H1 (cell line): ENCODE data around the gene OR13D1. TPM values are rescaled to one million over a fixed set of nuclear protein-coding genes. Genes with fewer than 3 reads are reported as not detected.

Source experiments
- CTCF ChIA-PET: fragments of 300-600 bp; sonication (Branson Sonifier 250); formaldehyde crosslinking; loops from one replicate; lab custom pipeline; 2021; ENCODE audit not compliant: partially characterized antibody; lab: Charles Lee
- POLR2A ChIA-PET: fragments of 300-600 bp; sonication (Branson Sonifier 250); formaldehyde crosslinking; loops from one replicate; lab custom pipeline; 2021; ENCODE audit warnings: inconsistent platforms; ENCODE audit not compliant: partially characterized antibody; lab: Charles Lee
- DNase-seq, 2 experiments: peaks; one replicate each; pipeline versions ENCODE4 v3.0.0 to v3.0.0-alpha.2; 2010 to 2022; ENCODE audit warnings: low spot score in 2 of 2, low read depth in 1 of 2, mixed read lengths in 1 of 2
- FAIRE-seq: peaks from 2 replicates; lab custom pipeline; 2011; peaks lifted over from hg19 to GRCh38; lab: Jason Lieb, UNC
- H2AFZ ChIP-seq: 2 replicates; pipeline ENCODE4 v1.8.1; 2012; ENCODE audit warnings: low read length, inconsistent platforms
- H2AK5ac ChIP-seq: 2 replicates; pipeline ENCODE4 v1.6.1; 2013; ENCODE audit warnings: low read depth, low read length
- H2BK120ac ChIP-seq: replicated peaks from 2 replicates; pipeline ENCODE3; 2013; ENCODE audit warnings: low read depth, low read length, inconsistent platforms
- H2BK12ac ChIP-seq: 2 replicates; pipeline ENCODE4 v1.6.1; 2013; ENCODE audit warnings: low read depth, low read length
- H2BK15ac ChIP-seq: 2 replicates; pipeline ENCODE4 v1.6.1; 2013; ENCODE audit warnings: low read length
- H2BK20ac ChIP-seq: 2 replicates; pipeline ENCODE4 v1.6.1; 2013; ENCODE audit warnings: low read length
- H2BK5ac ChIP-seq: 2 replicates; pipeline ENCODE4 v1.6.1; 2013; ENCODE audit warnings: low read depth, low read length
- H3K14ac ChIP-seq: 2 replicates; pipeline ENCODE4 v1.6.1; 2013; ENCODE audit warnings: inconsistent platforms; ENCODE audit not compliant: insufficient read length
- H3K18ac ChIP-seq: 2 replicates; pipeline ENCODE4 v1.6.1; 2013; ENCODE audit warnings: low read length; ENCODE audit errors: extremely low read depth
- H3K23ac ChIP-seq: 2 replicates; pipeline ENCODE4 v1.6.1; 2013; ENCODE audit warnings: inconsistent platforms; ENCODE audit not compliant: insufficient read length
- H3K23me2 ChIP-seq: 2 replicates; pipeline ENCODE4 v1.6.1; 2013; ENCODE audit warnings: low read depth, low read length
- H3K27ac ChIP-seq: 2 replicates; pipeline ENCODE4 v1.6.1; 2011; ENCODE audit warnings: low read depth, low read length, inconsistent platforms
- H3K27me3 ChIP-seq, 4 experiments: replicated peaks in 1 of 4; 1 replicate in 1 of 4; 2 replicates in 3 of 4; pipeline versions ENCODE4 v1.6.1 to v1.8.1; 2011 to 2013; ENCODE audit warnings: low read length in 3 of 4, mild to moderate bottlenecking in 3 of 4, inconsistent platforms in 2 of 4, mixed read lengths in 2 of 4, moderate library complexity in 1 of 4; ENCODE audit not compliant: control insufficient read depth in 3 of 4, insufficient read depth in 3 of 4; ENCODE audit errors: extremely low read depth in 1 of 4
- H3K36me3 ChIP-seq, 4 experiments: 2 replicates each; pipeline versions ENCODE4 v1.6.1 to v1.8.1; 2011 to 2013; ENCODE audit warnings: mild to moderate bottlenecking in 4 of 4, low read length in 3 of 4, moderate library complexity in 2 of 4, control low read depth in 1 of 4, inconsistent platforms in 1 of 4; ENCODE audit not compliant: insufficient read depth in 4 of 4, control insufficient read depth in 2 of 4
- H3K4ac ChIP-seq: replicated peaks from 2 replicates; pipeline ENCODE3; 2013; ENCODE audit warnings: low read length, low read depth, mixed read lengths, inconsistent platforms; ENCODE audit not compliant: insufficient read length
- H3K4me1 ChIP-seq, 4 experiments: replicated peaks in 1 of 4; 1 replicate in 1 of 4; 2 replicates in 3 of 4; pipeline versions ENCODE4 v1.6.1 to v1.8.1; 2011 to 2013; ENCODE audit warnings: low read length in 3 of 4, inconsistent platforms in 2 of 4, mixed read lengths in 1 of 4; ENCODE audit not compliant: insufficient read depth in 4 of 4, control insufficient read depth in 3 of 4
- H3K4me2 ChIP-seq, 2 experiments: 2 replicates each; pipeline versions ENCODE4 v1.6.1 to v1.8.1; 2011 to 2013; ENCODE audit warnings: low read depth in 2 of 2, low read length in 2 of 2, control low read depth in 1 of 2, inconsistent platforms in 1 of 2, mild to moderate bottlenecking in 1 of 2; ENCODE audit not compliant: insufficient read depth in 1 of 2
- H3K4me3 ChIP-seq, 4 experiments: fragments of 200-600, 300-600 bp in 1 of 4; sonication (generic), shearing (Covaris generic), sonication (Bioruptor Twin) in 1 of 4; 2 replicates each; pipeline versions ENCODE4 v1.5.1 to v1.8.1; 2011 to 2016; ENCODE audit warnings: low read length in 4 of 4, low read depth in 3 of 4, control low read depth in 2 of 4, inconsistent platforms in 2 of 4, mild to moderate bottlenecking in 2 of 4, mixed read lengths in 1 of 4, moderate library complexity in 1 of 4; ENCODE audit not compliant: insufficient read depth in 2 of 4; ENCODE audit errors: extremely low read depth in 1 of 4
- H3K56ac ChIP-seq: replicated peaks from 2 replicates; pipeline ENCODE3; 2013; ENCODE audit warnings: low read depth, mild to moderate bottlenecking, mixed read lengths, low read length, inconsistent platforms; ENCODE audit not compliant: insufficient read length
- H3K79me1 ChIP-seq: 2 replicates; pipeline ENCODE4 v1.6.1; 2013; ENCODE audit warnings: low read depth, low read length, control low read depth
- H3K79me2 ChIP-seq, 2 experiments: 2 replicates each; pipeline versions ENCODE4 v1.6.1 to v1.8.1; 2012 to 2013; ENCODE audit warnings: low read length in 2 of 2, mild to moderate bottlenecking in 2 of 2, inconsistent platforms in 1 of 2; ENCODE audit not compliant: insufficient read depth in 2 of 2, control insufficient read depth in 1 of 2
- H3K9ac ChIP-seq, 4 experiments: replicated peaks in 1 of 4; 1 replicate in 1 of 4; 2 replicates in 3 of 4; pipeline versions ENCODE4 v1.6.1 to v1.8.1; 2011 to 2013; ENCODE audit warnings: low read depth in 3 of 4, low read length in 3 of 4, control low read depth in 2 of 4, mild to moderate bottlenecking in 2 of 4, moderate library complexity in 2 of 4, inconsistent platforms in 1 of 4; ENCODE audit errors: extremely low read depth in 1 of 4
- H3K9me3 ChIP-seq, 2 experiments: 2 replicates each; pipeline versions ENCODE4 v1.6.1 to v1.8.1; 2012 to 2013; ENCODE audit warnings: mild to moderate bottlenecking in 2 of 2, moderate library complexity in 2 of 2, control low read depth in 1 of 2, inconsistent platforms in 1 of 2, low read depth in 1 of 2, low read length in 1 of 2, mixed read lengths in 1 of 2; ENCODE audit not compliant: insufficient read depth in 2 of 2
- H4K20me1 ChIP-seq, 2 experiments: replicated peaks in 1 of 2; 2 replicates each; pipeline versions ENCODE3 to v1.8.1; 2011 to 2013; ENCODE audit warnings: inconsistent platforms in 2 of 2, low read length in 2 of 2, mild to moderate bottlenecking in 1 of 2; ENCODE audit not compliant: insufficient read depth in 2 of 2, control insufficient read depth in 1 of 2
- H4K5ac ChIP-seq: 2 replicates; pipeline ENCODE4 v1.6.1; 2013; ENCODE audit warnings: low read length, low read depth, mixed read lengths, inconsistent platforms; ENCODE audit not compliant: insufficient read length
- H4K8ac ChIP-seq: 2 replicates; pipeline ENCODE4 v1.8.0; 2013; ENCODE audit warnings: mild to moderate bottlenecking, moderate library complexity, low read length, inconsistent platforms; ENCODE audit not compliant: insufficient read depth; ENCODE audit errors: extremely low read depth
- H4K91ac ChIP-seq: replicated peaks from 2 replicates; pipeline ENCODE3; 2013; ENCODE audit warnings: low read length, mixed read lengths, inconsistent platforms; ENCODE audit not compliant: insufficient read length
- BACH1 ChIP-seq: IDR thresholded peaks from 2 replicates; pipeline ENCODE4 v1.6.1; 2012; ENCODE audit warnings: low read length, improper control_type of control experiment
- BCL11A ChIP-seq, 2 experiments: IDR thresholded peaks; one replicate each; pipeline ENCODE4 v1.6.1; 2011; ENCODE audit warnings: low read depth in 2 of 2, low read length in 2 of 2, mild to moderate bottlenecking in 2 of 2
- BRCA1 ChIP-seq: IDR thresholded peaks from 2 replicates; pipeline ENCODE4 v1.6.1; 2012; ENCODE audit warnings: low read depth, low read length, improper control_type of control experiment
- CREB1 ChIP-seq: IDR thresholded peaks from 2 replicates; pipeline ENCODE4 v1.6.1; 2012; ENCODE audit warnings: inconsistent platforms
- EZH2 ChIP-seq: fragments of 200-600 bp; sonication (generic); IDR thresholded peaks from 2 replicates; pipeline ENCODE4 v1.7.1; 2012; ENCODE audit warnings: low read depth, mild to moderate bottlenecking, moderate library complexity, low read length, inconsistent platforms; ENCODE audit not compliant: severe bottlenecking
- HDAC6 ChIP-seq: IDR thresholded peaks from one replicate; pipeline ENCODE4 v1.7.1; 2012; ENCODE audit warnings: low read depth, mild to moderate bottlenecking, inconsistent platforms, low read length, moderate library complexity
- PHF8 ChIP-seq: fragments of 200-600 bp; sonication (generic); conservative IDR thresholded peaks from 2 replicates; pipeline ENCODE4 v1.7.1; 2012; ENCODE audit warnings: low read depth, mild to moderate bottlenecking, inconsistent platforms, low read length, moderate library complexity
- RFX5 ChIP-seq: IDR thresholded peaks from 2 replicates; pipeline ENCODE4 v1.6.1; 2011; ENCODE audit warnings: low read depth, low read length, improper control_type of control experiment, borderline replicate concordance
- SP4 ChIP-seq: IDR thresholded peaks from 2 replicates; pipeline ENCODE4 v1.6.1; 2012; ENCODE audit warnings: low read length, inconsistent platforms
- TEAD4 ChIP-seq: IDR thresholded peaks from 2 replicates; pipeline ENCODE4 v1.6.1; 2012; ENCODE audit warnings: low read depth, low read length, inconsistent platforms, mixed read lengths
- ZNF274 ChIP-seq: IDR thresholded peaks from 2 replicates; pipeline ENCODE4 v1.7.0; 2012; ENCODE audit warnings: low read length, borderline replicate concordance; ENCODE audit errors: extremely low read depth
- WGBS, 2 experiments: shearing (Covaris generic) in 1 of 2; methylation state at CpG; one replicate each; pipeline versions ENCODE4 v1.1.6 to v1.1.7; 2013 to 2015; ENCODE audit warnings: low lambda C conversion rate in 2 of 2, mixed read lengths in 2 of 2, inconsistent platforms in 1 of 2, low coverage in 1 of 2, missing lambda C conversion rate in 1 of 2; ENCODE audit not compliant: insufficient replicate concordance in 2 of 2, insufficient coverage in 1 of 2, insufficient read length in 1 of 2; ENCODE audit errors: extremely low coverage in 1 of 2, missing lambda C conversion rate in 1 of 2; 5-methylcytosine and 5-hydroxymethylcytosine counted together
- long read RNA-seq, 2 experiments: library from RNA in 1 of 2; library from capped mRNA in 1 of 2; stranded (forward); transcript quantifications; one replicate each; pipeline ENCODE4 v2.0.0, GENCODE V29; 2021; ENCODE audit warnings: inconsistent platforms in 1 of 2
- polyA minus RNA-seq, 3 experiments: library from RNA; depleted of rRNA, polyadenylated mRNA; stranded (reverse); fragments of >200 nt; gene quantifications; 1 replicate in 2 of 3; 2 replicates in 1 of 3; pipeline ENCODE4 v1.2.3, GENCODE V29; 2011
- polyA plus RNA-seq, 7 experiments: library from polyadenylated mRNA; depleted of rRNA in 3 of 7; stranded (reverse) in 5 of 7; unstranded in 2 of 7; fragments of >200 nt in 5 of 7; fragments of 200-250 nt in 2 of 7; gene quantifications; 1 replicate in 5 of 7; 2 replicates in 1 of 7; 4 replicates in 1 of 7; pipeline versions ENCODE4 v1.2.1 to v1.2.3, GENCODE V29; 2011 to 2013; ENCODE audit warnings: missing spikeins in 2 of 7, mixed read lengths in 2 of 7
- total RNA-seq: library from RNA; stranded (reverse); fragmentation: NEBNext Ultra II Directional; extraction: Animal tissue kit (Norgen Biotek cat#: 25700); gene quantifications from 2 replicates; pipeline ENCODE4 v1.2.1, GENCODE V29; 2021
- TF ChIP-seq, protein P1 (sequence below): IDR thresholded peaks from 2 replicates; pipeline ENCODE4 v1.6.1; 2012; ENCODE audit warnings: inconsistent platforms

OR13D1 gene, protein sequence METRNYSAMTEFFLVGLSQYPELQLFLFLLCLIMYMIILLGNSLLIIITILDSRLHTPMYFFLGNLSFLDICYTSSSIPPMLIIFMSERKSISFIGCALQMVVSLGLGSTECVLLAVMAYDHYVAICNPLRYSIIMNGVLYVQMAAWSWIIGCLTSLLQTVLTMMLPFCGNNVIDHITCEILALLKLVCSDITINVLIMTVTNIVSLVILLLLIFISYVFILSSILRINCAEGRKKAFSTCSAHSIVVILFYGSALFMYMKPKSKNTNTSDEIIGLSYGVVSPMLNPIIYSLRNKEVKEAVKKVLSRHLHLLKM
- total RNA-seq (not detected in 2 replicates), polyA plus RNA-seq (2011; rRNA removed) (not detected in 2 replicates), polyA minus RNA-seq (2011; rRNA and poly(A)+ RNA removed) (not detected in 2 replicates)
- polyA plus RNA-seq (2011; cell fraction: cytosol; rRNA removed) = not detected
- polyA plus RNA-seq (2011; cell fraction: nucleus; rRNA removed) = not detected
- polyA plus RNA-seq (2012, experiment 1 of 2) = not detected in 4 replicates
- polyA plus RNA-seq (2012, experiment 2 of 2) = not detected
- polyA plus RNA-seq (2013, experiment 1 of 2) = not detected
- polyA plus RNA-seq (2013, experiment 2 of 2) = not detected
- polyA minus RNA-seq (2011; cell fraction: cytosol; rRNA and poly(A)+ RNA removed) = not detected
- polyA minus RNA-seq (2011; cell fraction: nucleus; rRNA and poly(A)+ RNA removed) = not detected
- long read RNA-seq, experiment 1 = 0 reads
- long read RNA-seq, experiment 2 = 0 reads

DNA sequence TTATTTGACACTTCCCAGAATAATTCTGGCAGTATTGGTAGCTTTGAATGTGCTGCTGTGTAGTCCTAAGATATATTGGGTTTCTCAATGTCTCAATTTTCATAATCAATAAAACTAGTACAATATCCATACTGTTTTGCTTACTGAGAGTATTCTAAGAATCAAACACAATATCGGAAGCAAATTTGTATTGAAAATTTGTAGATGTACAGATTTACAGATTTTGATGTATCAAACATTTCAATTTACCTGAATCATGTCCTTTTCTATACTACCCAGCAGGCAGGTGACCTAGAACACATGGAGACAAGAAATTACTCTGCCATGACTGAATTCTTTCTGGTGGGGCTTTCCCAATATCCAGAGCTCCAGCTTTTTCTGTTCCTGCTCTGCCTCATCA lies at the start of gene OR13D1:
OR13D1 (plus strand) TSS at position 301 of the 400 bp plus-strand sequence; CDS start at position 301, 0 bp downstream.
- no peak within 1 kb of the TSS for H3K27ac ChIP-seq
- H2BK120ac ChIP-seq = no peak within 1 kb of the TSS
- H2AFZ ChIP-seq = no peak within 1 kb of the TSS
- no peaks in the 10 kb centered on the region for H3K4me1 ChIP-seq
- DNase-seq = no peak
- H2BK20ac ChIP-seq = no peak within 1 kb of the TSS
- no peak within 1 kb of the TSS for H2BK12ac ChIP-seq
- no peak within 1 kb of the TSS for H3K23ac ChIP-seq
- WGBS, 2 experiments = 92% methylated on average over 1 of the region's 1 CpG; no CpG with 5 or more reads in 1 of the 2 experiments
- H3K56ac ChIP-seq = no peak within 1 kb of the TSS
- H3K36me3 ChIP-seq = no peaks in the 10 kb centered on the region
- H4K8ac ChIP-seq = no peak within 1 kb of the TSS
- H3K9ac ChIP-seq = no peak within 1 kb of the TSS
- H3K4me2 ChIP-seq = no peak within 1 kb of the TSS
- H2BK5ac ChIP-seq = no peak within 1 kb of the TSS
- POLR2A ChIA-PET = no interaction called here
- no peaks in the 10 kb centered on the region for H3K79me2 ChIP-seq
- H3K9me3 ChIP-seq = no peaks in the 10 kb centered on the region
- no peak within 1 kb of the TSS for H3K18ac ChIP-seq
- no peak within 1 kb of the TSS for H2BK15ac ChIP-seq
- no peak within 1 kb of the TSS for H3K14ac ChIP-seq
- H2AK5ac ChIP-seq = no peak within 1 kb of the TSS
- peaks cover 0 to 1% (median 0%) of the 10 kb centered on the region in 4 experiments; a peak in 1 of 7 replicates for H3K27me3 ChIP-seq
- no peak within 1 kb of the TSS for H4K91ac ChIP-seq
- no peaks in the 10 kb centered on the region for H3K23me2 ChIP-seq
- H4K20me1 ChIP-seq = no peaks in the 10 kb centered on the region
- FAIRE-seq = no peak
- CTCF ChIA-PET = no interaction called here
- H3K4ac ChIP-seq = no peak within 1 kb of the TSS
- H4K5ac ChIP-seq = no peak within 1 kb of the TSS
- no peak within 1 kb of the TSS for H3K4me3 ChIP-seq
- no peaks in the 10 kb centered on the region for H3K79me1 ChIP-seq
- TF ChIP-seq HDAC6 = no peak
- TF ChIP-seq EZH2 = no peak
- no peak for TF ChIP-seq BRCA1
- no peak for TF ChIP-seq RFX5
- no peak for TF ChIP-seq SP4
- no peak for TF ChIP-seq BACH1
- TF ChIP-seq, protein P1, sequence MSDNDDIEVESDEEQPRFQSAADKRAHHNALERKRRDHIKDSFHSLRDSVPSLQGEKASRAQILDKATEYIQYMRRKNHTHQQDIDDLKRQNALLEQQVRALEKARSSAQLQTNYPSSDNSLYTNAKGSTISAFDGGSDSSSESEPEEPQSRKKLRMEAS = no peak
- TF ChIP-seq ZNF274 = no peak
- no peak for TF ChIP-seq CREB1
- no peak for TF ChIP-seq TEAD4
- no peak for TF ChIP-seq PHF8
- no peak for TF ChIP-seq BCL11A (IDR thresholded peaks at IDR 0.05; ENCODE audit: low read depth in 2 of 2, low read length in 2 of 2)
